GM21515 (cell line): ENCODE results near the gene SCN11A.
A peak's percentile ranks its signal among the peaks of the same experiment; 100 is the strongest.
"Not testable (repeated sequence)": the region's sequence is repeated elsewhere in the genome, so short reads cannot be mapped to it uniquely, and the experiment has no call there.

Experiments
- ATAC-seq: cut with Tn5 transposase; IDR thresholded peaks from one replicate; pipeline ENCODE4 v1.9.1; 2021; ENCODE audit not compliant: unreplicated experiment

SCN11A gene

GRCh38 chr3:39067286-39067685, 15.5 kb upstream of the SCN11A start:
- ATAC-seq, result no peak

GRCh38 chr3:39065197-39065596, 13.5 kb upstream of the SCN11A start:
- peak; percentile 91 for ATAC-seq

- ATAC-seq, result no peak
Measured at GRCh38 chr3:39064646-39065045, 12.9 kb upstream of the SCN11A start.

- no peak for ATAC-seq
Measured at GRCh38 chr3:39063143-39063542, 11.4 kb upstream of the SCN11A start.

GRCh38 chr3:39062180-39062579, 10.4 kb upstream of the SCN11A start:
- ATAC-seq, result no peak

- not testable (repeated sequence) for ATAC-seq
Measured at GRCh38 chr3:39061228-39061627, 9.5 kb upstream of the SCN11A start.

- no peak for ATAC-seq
Measured at GRCh38 chr3:39056151-39056550, 4.4 kb upstream of the SCN11A start.

- no peak for ATAC-seq
Measured at GRCh38 chr3:39053696-39054095, 2.0 kb upstream of the SCN11A start.

- no peak for ATAC-seq
Measured at GRCh38 chr3:39052583-39052982, 839 bp upstream of the SCN11A start.

GRCh38 chr3:39050029-39050428, 1.7 kb downstream of the SCN11A start:
- no peak for ATAC-seq

GRCh38 chr3:39038165-39038564, 13.6 kb downstream of the SCN11A start:
- ATAC-seq, result no peak

GRCh38 chr3:39029556-39029955, 22.2 kb downstream of the SCN11A start:
- no peak for ATAC-seq

GRCh38 chr3:39028546-39028945, 23.2 kb downstream of the SCN11A start:
- no peak for ATAC-seq

GRCh38 chr3:39025222-39025970, 26.3 kb downstream of the SCN11A start:
- no peak for ATAC-seq

GRCh38 chr3:39024497-39024896, 27.2 kb downstream of the SCN11A start:
- ATAC-seq, result no peak

- no peak for ATAC-seq
Measured at GRCh38 chr3:39022286-39022630, 29.5 kb downstream of the SCN11A start.

- ATAC-seq, result no peak
Measured at GRCh38 chr3:39021465-39022285, 30.1 kb downstream of the SCN11A start.

GRCh38 chr3:39021029-39021428, 30.7 kb downstream of the SCN11A start:
- no peak for ATAC-seq

- ATAC-seq, result no peak
Measured at GRCh38 chr3:39019299-39019698, 32.4 kb downstream of the SCN11A start.

- ATAC-seq, result no peak
Measured at GRCh38 chr3:39015418-39015817, 36.3 kb downstream of the SCN11A start.

- ATAC-seq, result no peak
Measured at GRCh38 chr3:39013921-39014509, 37.7 kb downstream of the SCN11A start.

- no peak for ATAC-seq
Measured at GRCh38 chr3:39013289-39013688, 38.5 kb downstream of the SCN11A start.
